ENCODE measurements around the gene ZNF701.
"Not testable (repeated sequence)": the region's sequence is repeated elsewhere in the genome, so short reads cannot be mapped to it uniquely, and the experiment has no call there.

Gene ZNF701

DNA sequence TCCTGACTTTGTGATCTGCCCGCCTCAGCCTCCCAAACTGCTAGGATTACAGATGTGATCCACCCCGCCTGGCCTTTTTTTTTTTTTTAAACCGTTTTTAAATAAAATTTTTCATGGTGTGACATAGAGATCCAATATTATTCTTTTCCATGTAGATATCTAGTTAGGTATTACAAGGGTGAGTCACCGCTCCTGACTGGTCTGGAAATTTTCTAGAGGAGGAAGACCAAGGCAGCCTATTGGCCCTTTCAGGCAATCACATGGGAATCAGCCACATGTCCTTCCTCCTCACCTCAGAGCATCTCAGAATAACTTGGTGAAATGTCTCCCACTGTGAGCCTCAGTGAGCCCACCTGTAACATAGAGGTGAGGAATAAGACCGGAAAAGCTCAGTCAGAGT is 28.9 kb upstream of the ZNF701 start:
- H3K4me1 ChIP-seq (ENCODE audit: control insufficient read depth, insufficient read depth, low read length); H3K9me3 ChIP-seq (ENCODE audit: control insufficient read depth, insufficient read depth, low read depth, low read length); H3K4me3 ChIP-seq (ENCODE audit: low read depth, low read length); CTCF ChIA-PET; POLR2A ChIA-PET; H3K27ac ChIP-seq (ENCODE audit: extremely low read depth, low read depth, low read length): not testable (repeated sequence)
- peaks cover 0 to 28% of the 10 kb centered on the region in 2 experiments; a peak in 1 of 3 replicates for H3K36me3 ChIP-seq (ENCODE audit: control insufficient read depth in 2 of 2, insufficient read depth in 1 of 2, low read length in 2 of 2)

DNA sequence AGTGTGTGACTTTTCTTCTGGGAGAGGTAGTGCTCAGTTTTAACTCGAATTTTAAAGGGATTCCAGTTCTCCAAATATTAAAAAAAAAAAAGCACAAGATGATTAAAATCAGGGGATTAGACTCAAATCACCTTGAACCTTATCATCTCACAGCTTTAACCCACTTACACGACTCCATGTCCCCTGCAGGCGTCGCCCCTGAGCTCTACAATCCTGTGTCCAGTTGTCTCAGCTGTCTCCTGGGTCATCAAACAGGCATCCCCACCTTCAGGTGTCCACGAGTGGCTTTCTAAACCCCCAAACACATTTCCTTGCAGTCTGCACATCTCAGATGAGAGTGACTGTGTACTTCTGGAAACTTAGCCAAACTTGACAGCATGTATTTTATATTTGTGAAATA is 28.5 kb upstream of the ZNF701 start:
- ChIA-PET CTCF (no interaction called here), POLR2A (no interaction called here)
- H3K4me3 ChIP-seq (ENCODE audit: low read depth, low read length), result no peak overlapping the region

DNA sequence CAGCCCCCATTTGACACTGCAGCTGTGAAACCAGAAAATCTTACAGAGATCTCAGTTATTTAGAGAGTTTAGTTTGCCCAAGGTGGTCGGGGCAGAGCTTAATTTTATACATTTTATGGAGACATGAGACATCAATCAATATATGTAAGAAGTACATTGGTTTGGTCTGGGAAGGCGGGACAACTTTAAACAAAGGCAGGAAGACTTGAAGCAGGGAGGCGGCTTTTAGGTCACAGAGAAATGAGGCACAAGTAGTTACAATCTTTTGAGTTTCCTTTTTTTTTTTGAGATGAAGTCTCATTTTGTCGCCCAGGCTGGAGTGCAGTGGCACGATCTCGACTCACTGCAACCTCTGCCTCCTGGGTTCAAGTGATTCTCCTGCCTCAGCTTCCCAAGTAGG is 27.5 kb upstream of the ZNF701 start:
- POLR2A ChIA-PET, result not testable (repeated sequence)
- peaks cover 0 to 37% of the 10 kb centered on the region in 2 experiments; a peak in 1 of 3 replicates for H3K36me3 ChIP-seq (ENCODE audit: control insufficient read depth in 2 of 2, insufficient read depth in 1 of 2, low read length in 2 of 2)
- CTCF ChIA-PET, result interaction anchor here (0.6 kb wide), 1 partner anchor 475 kb away, joined by 6 read pairs; no protein-coding TSS in a partner anchor

More for the DNA sequence above, 28.5 kb upstream of the ZNF701 start:
- Histone ChIP-seq H3K36me3 (ENCODE audit: control insufficient read depth in 2 of 2, insufficient read depth in 1 of 2, low read length in 2 of 2) (peaks cover 0 to 32% of the 10 kb centered on the region in 2 experiments; a peak in 1 of 3 replicates), H3K9me3 (ENCODE audit: control insufficient read depth, insufficient read depth, low read depth, low read length) (no peaks in the 10 kb centered on the region), H3K27ac (ENCODE audit: extremely low read depth, low read depth, low read length) (no peak overlapping the region), H3K4me1 (ENCODE audit: control insufficient read depth, insufficient read depth, low read length) (no peaks in the 10 kb centered on the region)
- TF ChIP-seq KLF10 (tag by site-specific recombination; IDR thresholded peaks at IDR 0.05) (no peak), ZNF600 (tag by site-specific recombination; IDR thresholded peaks at IDR 0.05) (no peak), MEIS1 (CRISPR knock-in tag; IDR thresholded peaks at IDR 0.05; ENCODE audit: borderline replicate concordance) (no peak), ZNF214 (tag by site-specific recombination; IDR thresholded peaks at IDR 0.05; ENCODE audit: borderline replicate concordance) (no peak), GFI1B (tag by site-specific recombination; IDR thresholded peaks at IDR 0.05) (no peak), ZNF37A (tag by site-specific recombination; IDR thresholded peaks at IDR 0.05) (no peak), ZNF549 (tag by site-specific recombination; IDR thresholded peaks at IDR 0.05) (no peak), ZEB2 (tag by site-specific recombination; IDR thresholded peaks at IDR 0.05) (no peak), ZNF521 (tag by site-specific recombination; IDR thresholded peaks at IDR 0.05) (no peak), ZNF76 (tag by site-specific recombination; IDR thresholded peaks at IDR 0.05; ENCODE audit: borderline replicate concordance, low read depth) (no peak), ZNF623 (tag by site-specific recombination; IDR thresholded peaks at IDR 0.05) (no peak), ZNF610 (tag by site-specific recombination; IDR thresholded peaks at IDR 0.05; ENCODE audit: borderline replicate concordance) (no peak), ZNF114 (tag by site-specific recombination; IDR thresholded peaks at IDR 0.05) (no peak), PRDM1 (tag by site-specific recombination; IDR thresholded peaks at IDR 0.05) (no peak)
- TF ChIP-seq, protein P1, sequence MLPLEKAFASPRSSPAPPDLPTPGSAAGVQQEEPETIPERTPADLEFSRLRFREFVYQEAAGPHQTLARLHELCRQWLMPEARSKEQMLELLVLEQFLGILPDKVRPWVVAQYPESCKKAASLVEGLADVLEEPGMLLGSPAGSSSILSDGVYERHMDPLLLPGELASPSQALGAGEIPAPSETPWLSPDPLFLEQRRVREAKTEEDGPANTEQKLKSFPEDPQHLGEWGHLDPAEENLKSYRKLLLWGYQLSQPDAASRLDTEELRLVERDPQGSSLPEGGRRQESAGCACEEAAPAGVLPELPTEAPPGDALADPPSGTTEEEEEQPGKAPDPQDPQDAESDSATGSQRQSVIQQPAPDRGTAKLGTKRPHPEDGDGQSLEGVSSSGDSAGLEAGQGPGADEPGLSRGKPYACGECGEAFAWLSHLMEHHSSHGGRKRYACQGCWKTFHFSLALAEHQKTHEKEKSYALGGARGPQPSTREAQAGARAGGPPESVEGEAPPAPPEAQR (tag by site-specific recombination; IDR thresholded peaks at IDR 0.05), result no peak

DNA sequence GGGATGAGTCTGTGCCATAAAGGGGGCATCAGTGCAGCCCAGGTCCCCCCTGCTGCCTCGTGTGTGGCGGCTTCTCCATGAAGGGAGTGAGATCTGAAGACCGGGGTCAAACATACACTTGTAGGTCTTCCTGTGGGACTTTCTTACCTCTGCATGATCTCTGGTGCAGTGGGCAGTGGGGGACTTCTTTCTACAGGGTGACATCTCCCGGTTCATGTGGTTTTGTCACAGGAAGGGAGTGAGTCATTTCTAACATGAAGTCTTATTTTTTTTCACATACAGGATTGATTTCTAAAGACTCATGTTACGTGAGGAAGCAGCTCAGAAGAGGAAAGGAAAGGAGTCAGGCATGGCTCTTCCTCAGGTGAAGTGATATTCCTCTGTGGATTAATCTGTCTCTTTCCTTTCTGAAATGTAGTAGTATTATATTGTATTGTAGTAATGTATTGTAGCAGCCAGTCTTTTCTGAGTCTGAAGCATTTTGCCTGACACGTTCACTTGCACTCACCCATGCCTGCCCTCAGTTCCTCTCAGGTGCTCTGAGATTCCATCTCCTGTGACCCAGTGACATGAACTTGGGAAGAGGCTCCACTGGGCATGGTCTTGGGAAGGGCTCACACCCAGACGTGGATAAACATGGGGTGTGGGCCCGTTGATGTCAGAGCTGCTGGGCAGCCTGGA is 27.0 kb upstream of the ZNF701 start:
- ChIA-PET POLR2A (no interaction called here), CTCF (interaction anchor here (0.6 kb wide), 1 partner anchor 690 kb away, joined by 5 read pairs; no protein-coding TSS in a partner anchor)
- TF ChIP-seq ZNF132 (tag by site-specific recombination; IDR thresholded peaks at IDR 0.05; ENCODE audit: borderline replicate concordance) (no peak), SETDB1 (IDR thresholded peaks at IDR 0.05; ENCODE audit: insufficient read length, low read length) (no peak), ZNF214 (tag by site-specific recombination; IDR thresholded peaks at IDR 0.05; ENCODE audit: borderline replicate concordance) (no peak), ZNF791 (tag by site-specific recombination; IDR thresholded peaks at IDR 0.05) (no peak), ZNF133 (tag by site-specific recombination; IDR thresholded peaks at IDR 0.05) (no peak)
- TF ChIP-seq, protein P2, sequence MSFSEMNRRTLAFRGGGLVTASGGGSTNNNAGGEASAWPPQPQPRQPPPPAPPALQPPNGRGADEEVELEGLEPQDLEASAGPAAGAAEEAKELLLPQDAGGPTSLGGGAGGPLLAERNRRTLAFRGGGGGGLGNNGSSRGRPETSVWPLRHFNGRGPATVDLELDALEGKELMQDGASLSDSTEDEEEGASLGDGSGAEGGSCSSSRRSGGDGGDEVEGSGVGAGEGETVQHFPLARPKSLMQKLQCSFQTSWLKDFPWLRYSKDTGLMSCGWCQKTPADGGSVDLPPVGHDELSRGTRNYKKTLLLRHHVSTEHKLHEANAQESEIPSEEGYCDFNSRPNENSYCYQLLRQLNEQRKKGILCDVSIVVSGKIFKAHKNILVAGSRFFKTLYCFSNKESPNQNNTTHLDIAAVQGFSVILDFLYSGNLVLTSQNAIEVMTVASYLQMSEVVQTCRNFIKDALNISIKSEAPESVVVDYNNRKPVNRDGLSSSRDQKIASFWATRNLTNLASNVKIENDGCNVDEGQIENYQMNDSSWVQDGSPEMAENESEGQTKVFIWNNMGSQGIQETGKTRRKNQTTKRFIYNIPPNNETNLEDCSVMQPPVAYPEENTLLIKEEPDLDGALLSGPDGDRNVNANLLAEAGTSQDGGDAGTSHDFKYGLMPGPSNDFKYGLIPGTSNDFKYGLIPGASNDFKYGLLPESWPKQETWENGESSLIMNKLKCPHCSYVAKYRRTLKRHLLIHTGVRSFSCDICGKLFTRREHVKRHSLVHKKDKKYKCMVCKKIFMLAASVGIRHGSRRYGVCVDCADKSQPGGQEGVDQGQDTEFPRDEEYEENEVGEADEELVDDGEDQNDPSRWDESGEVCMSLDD (tag by site-specific recombination; IDR thresholded peaks at IDR 0.05), result no peak
- TF ChIP-seq, protein P3, sequence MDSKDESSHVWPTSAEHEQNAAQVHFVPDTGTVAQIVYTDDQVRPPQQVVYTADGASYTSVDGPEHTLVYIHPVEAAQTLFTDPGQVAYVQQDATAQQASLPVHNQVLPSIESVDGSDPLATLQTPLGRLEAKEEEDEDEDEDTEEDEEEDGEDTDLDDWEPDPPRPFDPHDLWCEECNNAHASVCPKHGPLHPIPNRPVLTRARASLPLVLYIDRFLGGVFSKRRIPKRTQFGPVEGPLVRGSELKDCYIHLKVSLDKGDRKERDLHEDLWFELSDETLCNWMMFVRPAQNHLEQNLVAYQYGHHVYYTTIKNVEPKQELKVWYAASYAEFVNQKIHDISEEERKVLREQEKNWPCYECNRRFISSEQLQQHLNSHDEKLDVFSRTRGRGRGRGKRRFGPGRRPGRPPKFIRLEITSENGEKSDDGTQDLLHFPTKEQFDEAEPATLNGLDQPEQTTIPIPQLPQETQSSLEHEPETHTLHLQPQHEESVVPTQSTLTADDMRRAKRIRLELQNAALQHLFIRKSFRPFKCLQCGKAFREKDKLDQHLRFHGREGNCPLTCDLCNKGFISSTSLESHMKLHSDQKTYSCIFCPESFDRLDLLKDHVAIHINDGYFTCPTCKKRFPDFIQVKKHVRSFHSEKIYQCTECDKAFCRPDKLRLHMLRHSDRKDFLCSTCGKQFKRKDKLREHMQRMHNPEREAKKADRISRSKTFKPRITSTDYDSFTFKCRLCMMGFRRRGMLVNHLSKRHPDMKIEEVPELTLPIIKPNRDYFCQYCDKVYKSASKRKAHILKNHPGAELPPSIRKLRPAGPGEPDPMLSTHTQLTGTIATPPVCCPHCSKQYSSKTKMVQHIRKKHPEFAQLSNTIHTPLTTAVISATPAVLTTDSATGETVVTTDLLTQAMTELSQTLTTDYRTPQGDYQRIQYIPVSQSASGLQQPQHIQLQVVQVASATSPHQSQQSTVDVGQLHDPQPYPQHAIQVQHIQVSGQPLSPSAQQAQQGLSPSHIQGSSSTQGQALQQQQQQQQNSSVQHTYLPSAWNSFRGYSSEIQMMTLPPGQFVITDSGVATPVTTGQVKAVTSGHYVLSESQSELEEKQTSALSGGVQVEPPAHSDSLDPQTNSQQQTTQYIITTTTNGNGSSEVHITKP (tag by site-specific recombination; IDR thresholded peaks at IDR 0.05), result no peak

More for the DNA sequence above, 27.5 kb upstream of the ZNF701 start:
- H3K4me1 ChIP-seq (ENCODE audit: control insufficient read depth, insufficient read depth, low read length); H3K4me3 ChIP-seq (ENCODE audit: low read depth, low read length); H3K27ac ChIP-seq (ENCODE audit: extremely low read depth, low read depth, low read length); H3K9me3 ChIP-seq (ENCODE audit: control insufficient read depth, insufficient read depth, low read depth, low read length): not testable (repeated sequence)

More for the DNA sequence above, 27.0 kb upstream of the ZNF701 start:
- peaks cover 0 to 43% of the 10 kb centered on the region in 2 experiments; a peak in 1 of 3 replicates for H3K36me3 ChIP-seq (ENCODE audit: control insufficient read depth in 2 of 2, insufficient read depth in 1 of 2, low read length in 2 of 2)
- no peak overlapping the region for H3K4me3 ChIP-seq (ENCODE audit: low read depth, low read length)
- no peaks in the 10 kb centered on the region for H3K4me1 ChIP-seq (ENCODE audit: control insufficient read depth, insufficient read depth, low read length)
- H3K27ac ChIP-seq (ENCODE audit: extremely low read depth, low read depth, low read length), result no peak overlapping the region
- H3K9me3 ChIP-seq (ENCODE audit: control insufficient read depth, insufficient read depth, low read depth, low read length), result no peaks in the 10 kb centered on the region
